NCI-H1417 (cell line): ENCODE data around the gene CTNNA2.
A peak's percentile ranks its signal among the peaks of the same experiment; 100 is the strongest.

Source experiments
- DNase-seq, 3 experiments: peaks; one replicate each; lab custom pipeline; 2025; lab: John Stamatoyannopoulos, UW

Gene CTNNA2

GRCh38 chr2:80281049-80281448 is 768.2 kb downstream of the CTNNA2 start:
- no peak for DNase-seq

- DNase-seq = peak in 1 of 3 experiments; percentile 2
Observed at GRCh38 chr2:80288576-80288975, 775.7 kb downstream of the CTNNA2 start.

GRCh38 chr2:80291656-80292055 is 778.8 kb downstream of the CTNNA2 start:
- DNase-seq = no peak

GRCh38 chr2:80292474-80292873 is 779.6 kb downstream of the CTNNA2 start:
- peak in 2 of 3 experiments; percentile 1 to 63 for DNase-seq

GRCh38 chr2:80293039-80293438 is 780.2 kb downstream of the CTNNA2 start:
- DNase-seq = no peak

DNA sequence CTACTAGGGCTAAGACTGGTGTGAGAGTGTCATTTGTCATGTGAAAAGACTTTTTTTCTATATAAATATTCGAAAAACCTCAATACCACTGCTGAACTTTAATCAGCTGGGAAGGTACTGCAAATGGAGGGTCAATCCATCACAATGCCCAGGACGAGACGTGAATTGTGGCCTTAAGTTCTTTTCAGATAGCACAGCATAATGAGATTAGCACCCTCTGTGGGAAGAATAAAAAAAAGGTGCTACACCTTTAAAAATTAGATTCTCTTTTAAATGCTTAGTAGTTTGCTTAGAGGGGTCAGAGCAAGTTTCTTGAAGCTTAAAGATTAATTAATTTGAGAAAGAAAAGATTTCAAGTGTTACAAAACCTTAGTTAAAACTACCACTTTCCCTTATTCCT is 786.1 kb downstream of the CTNNA2 start:
- no peak for DNase-seq

GRCh38 chr2:80299661-80300060 is 786.8 kb downstream of the CTNNA2 start:
- DNase-seq = no peak

GRCh38 chr2:80300346-80300745 is 787.5 kb downstream of the CTNNA2 start:
- no peak for DNase-seq

GRCh38 chr2:80300954-80301353 is 788.1 kb downstream of the CTNNA2 start:
- DNase-seq = no peak

DNA sequence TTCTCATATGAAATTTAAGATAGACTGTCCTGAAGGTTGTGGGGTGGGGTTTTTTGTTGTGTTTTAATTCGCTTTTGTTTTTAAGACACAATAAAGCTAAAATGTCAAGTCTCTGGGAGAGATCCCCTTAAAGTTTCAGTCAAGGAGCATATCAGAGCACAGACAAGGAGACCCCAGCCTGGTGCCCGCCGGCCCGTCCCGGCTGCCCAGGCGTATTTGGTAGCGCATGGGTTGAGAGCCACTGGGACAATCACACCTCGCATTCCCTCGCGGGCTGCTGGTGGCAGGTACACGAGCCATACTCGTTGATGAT is 789.1 kb downstream of the CTNNA2 start:
- no peak for DNase-seq

DNA sequence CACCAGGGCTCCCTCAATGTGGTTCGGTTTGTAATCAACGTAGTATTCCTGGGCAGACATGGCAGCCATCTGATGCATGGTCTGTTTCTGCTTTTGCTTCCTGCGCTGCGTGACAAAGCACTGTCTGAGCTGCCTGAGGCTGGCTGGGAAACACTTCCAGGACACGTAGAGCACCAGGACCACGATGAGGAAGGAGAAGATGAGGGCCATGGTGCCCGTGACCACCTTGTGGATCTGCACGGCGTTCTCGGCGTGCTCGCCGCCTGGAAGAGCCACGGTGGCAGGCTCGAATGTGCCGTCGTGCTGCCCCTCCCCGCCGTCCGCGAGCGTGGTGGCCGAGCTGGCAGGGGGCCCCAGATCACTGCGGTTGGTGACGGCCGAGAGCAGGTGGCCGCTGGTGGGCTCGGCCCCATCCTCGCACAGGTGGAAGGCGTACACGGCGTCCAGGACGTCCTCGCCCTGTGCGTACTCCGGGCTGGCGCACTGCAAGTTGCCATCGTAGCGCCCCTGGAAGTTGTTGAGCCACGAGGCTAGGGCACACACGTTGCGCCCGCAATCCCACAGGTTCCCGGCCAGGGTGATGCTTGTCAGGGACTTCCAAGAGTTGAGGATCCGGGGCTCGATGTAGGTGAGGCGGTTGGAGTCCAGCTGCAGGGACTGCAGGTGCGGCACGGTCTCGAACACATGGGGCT is 789.6 kb downstream of the CTNNA2 start:
- DNase-seq = no peak

GRCh38 chr2:80303006-80303908 is 790.4 kb downstream of the CTNNA2 start:
- no peak for DNase-seq

GRCh38 chr2:80303909-80304837 is 791.3 kb downstream of the CTNNA2 start, which contains the start of gene LRRTM1:
TSS of gene LRRTM1 (minus strand) at chr2:80304752. CDS start at chr2:80303819, 933 bp downstream.
- DNase-seq = peak in 2 of 3 experiments; percentile 32

DNA sequence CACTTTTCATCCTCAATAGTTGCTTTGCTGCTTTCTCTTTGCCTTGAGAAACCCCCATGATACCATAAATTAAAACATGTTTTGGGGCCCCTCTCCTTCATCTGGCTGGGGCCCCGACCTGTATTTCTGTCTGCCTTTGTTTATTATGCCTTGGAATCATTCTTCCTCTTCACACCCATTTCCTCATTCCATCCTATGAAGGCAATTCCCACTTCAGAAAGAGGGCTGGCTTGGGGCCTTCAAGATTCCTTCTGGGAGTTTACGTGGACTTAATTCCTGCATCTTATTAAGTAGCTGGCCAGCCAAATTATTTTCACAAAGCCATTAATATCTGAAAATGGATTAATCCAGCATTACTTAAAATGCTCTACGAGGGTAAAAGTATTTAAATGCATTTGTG is 798.5 kb downstream of the CTNNA2 start:
- DNase-seq = no peak

GRCh38 chr2:80312282-80312839 is 799.5 kb downstream of the CTNNA2 start:
- no peak for DNase-seq

DNA sequence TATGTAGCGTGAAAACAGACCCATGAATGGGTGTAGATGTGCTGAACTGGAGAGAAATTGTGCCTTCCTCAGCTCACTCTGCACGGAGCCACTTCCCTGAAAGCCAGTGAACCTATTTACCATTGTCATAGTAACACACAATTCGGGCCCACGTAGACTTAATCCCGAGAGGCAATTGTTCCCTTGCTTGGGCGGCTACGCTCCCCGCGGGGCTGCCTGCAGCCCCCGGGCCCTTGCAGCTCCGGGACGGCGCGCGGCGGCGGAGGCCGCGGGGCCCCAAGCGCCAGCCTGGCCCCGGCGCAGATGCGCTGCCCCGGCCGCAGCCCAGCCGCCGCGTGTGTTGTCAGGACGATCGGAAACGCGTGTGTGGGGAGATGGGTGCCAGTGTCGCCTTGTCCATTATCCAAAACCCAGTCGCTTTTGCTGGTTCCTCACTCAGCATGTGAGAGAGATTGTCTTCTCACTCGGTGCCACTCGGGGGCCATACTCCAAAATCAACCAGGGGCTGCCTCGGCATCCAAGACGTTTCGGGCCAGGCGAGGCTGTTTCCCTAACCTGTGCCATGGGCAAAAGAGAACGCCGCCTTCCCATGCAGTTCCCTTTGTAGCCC is 809.6 kb downstream of the CTNNA2 start:
- DNase-seq = peak in 1 of 3 experiments; percentile 0

GRCh38 chr2:80322958-80323357 is 810.1 kb downstream of the CTNNA2 start:
- DNase-seq = no peak

DNA sequence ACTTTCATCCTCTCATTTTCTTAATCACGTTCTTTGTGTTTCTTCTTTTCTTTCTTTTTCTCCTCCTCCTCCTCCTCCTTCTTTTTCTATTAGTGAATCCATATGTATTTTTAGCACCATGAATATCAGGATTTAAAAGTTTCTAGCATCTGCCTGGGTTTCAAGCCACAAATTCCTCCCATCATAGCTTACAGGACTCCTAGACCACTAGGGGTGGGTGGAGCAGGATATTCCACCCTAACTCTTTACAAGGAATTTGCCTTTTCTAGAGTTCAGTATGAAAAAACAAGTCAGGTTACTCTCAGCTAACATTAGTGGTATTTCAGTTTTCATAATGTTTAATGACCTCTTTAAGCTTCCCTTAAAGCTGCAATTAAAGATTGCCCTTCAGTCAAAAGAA is 810.8 kb downstream of the CTNNA2 start:
- no peak for DNase-seq

GRCh38 chr2:80324525-80324924 is 811.7 kb downstream of the CTNNA2 start:
- DNase-seq = no peak

DNA sequence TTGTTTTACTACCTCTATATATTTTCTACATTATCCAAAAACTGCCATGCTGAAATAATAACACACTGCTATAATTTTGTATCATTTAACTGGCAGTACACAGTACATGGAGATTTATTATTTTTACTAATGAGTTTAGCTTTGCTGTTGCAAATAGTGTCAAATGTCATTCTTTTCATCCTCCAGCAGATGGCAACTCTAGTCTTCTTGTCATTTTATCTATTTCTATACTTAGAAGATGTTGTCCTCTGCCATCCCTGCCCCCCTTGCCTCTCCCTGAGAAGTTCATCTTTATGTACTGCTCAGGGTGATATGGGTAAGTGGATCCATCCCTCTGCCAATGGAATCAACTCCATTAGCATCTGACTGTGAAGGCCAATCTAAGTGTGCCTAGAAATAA is 813.4 kb downstream of the CTNNA2 start:
- peak in 2 of 3 experiments; percentile 20 to 25 for DNase-seq

DNA sequence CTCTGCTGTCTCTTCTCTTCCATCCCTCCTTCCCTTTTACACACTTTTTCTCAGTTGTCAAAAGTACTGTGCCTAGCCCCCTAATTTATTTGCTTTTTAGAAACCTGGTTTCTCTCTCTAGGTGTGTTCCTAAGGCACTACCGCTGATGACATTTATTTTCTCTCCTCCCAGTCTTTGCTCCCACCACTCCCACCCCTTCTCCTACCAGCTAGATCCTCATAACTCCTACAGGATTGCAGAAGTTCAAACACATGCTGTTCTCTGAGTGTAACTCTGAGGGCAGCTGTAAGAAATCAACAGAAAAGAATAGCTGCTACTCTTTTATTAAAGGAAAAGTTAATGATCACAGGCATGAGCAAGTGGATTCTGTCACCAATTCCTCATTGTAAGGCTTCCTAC is 814.0 kb downstream of the CTNNA2 start:
- no peak for DNase-seq
